Psoas muscle (tissue), 8 donors: ENCODE data around the gene PDE11A. TPM values are rescaled to one million over a fixed set of nuclear protein-coding genes. Genes with fewer than 3 reads are reported as not detected.

Experiments used
- ATAC-seq, 4 donors: fragments of 200-7000 bp; cut with Tn5 transposase; one replicate each; pipeline ENCODE4 v1.9.1; 2020; ENCODE audit warnings: moderate library complexity in 3 of 4, mild to moderate bottlenecking in 2 of 4
- DNase-seq, 2 donors: peaks; one replicate each; pipeline ENCODE4 v3.0.0-alpha.2; 2020
- H3K27ac ChIP-seq: fragments of 200-600 bp; one replicate; pipeline ENCODE4 v1.8.0; 2022
- H3K27me3 ChIP-seq, 3 donors: fragments of 200-600 bp in 1 of 3; one replicate each; pipeline versions ENCODE4 v1.6.1 to v1.8.0; 2013 to 2022; ENCODE audit warnings: low read length in 2 of 3, mild to moderate bottlenecking in 2 of 3, moderate library complexity in 1 of 3; ENCODE audit not compliant: insufficient read depth in 3 of 3
- H3K36me3 ChIP-seq, 2 donors: fragments of 200-600 bp in 1 of 2; one replicate each; pipeline versions ENCODE4 v1.6.1 to v1.8.0; 2013 to 2022; ENCODE audit warnings: low read depth in 1 of 2, mild to moderate bottlenecking in 1 of 2, moderate library complexity in 1 of 2; ENCODE audit not compliant: insufficient read depth in 1 of 2
- H3K4me1 ChIP-seq: fragments of 200-600 bp; one replicate; pipeline ENCODE4 v1.8.0; 2022
- H3K4me3 ChIP-seq: fragments of 200-600 bp; one replicate; pipeline ENCODE4 v1.8.0; 2022; ENCODE audit warnings: mild to moderate bottlenecking
- H3K9me3 ChIP-seq: fragments of 200-600 bp; one replicate; pipeline ENCODE4 v1.8.0; 2022
- CTCF ChIP-seq: fragments of 200-600 bp; IDR thresholded peaks from one replicate; pipeline ENCODE4 v1.8.0; 2022; ENCODE audit warnings: antibody characterized with exemption
- WGBS, 3 donors: extraction: QIAGEN DNeasy Blood & Tissue Kit; methylation state at CpG; one replicate each; pipeline versions ENCODE4 v1.1.6 to v1.1.7; 2013; 5-methylcytosine and 5-hydroxymethylcytosine counted together
- intact Hi-C, 2 donors: fragments of 100-400 bp; cut with DNase I; formaldehyde crosslinking; loops; one replicate each; pipeline versions ENCODE4 v1.11.0 to v1.14.2; 2022
- polyA plus RNA-seq, 3 donors: library from polyadenylated mRNA; stranded (reverse); fragments of 200-250 nt; gene quantifications; one replicate each; pipeline ENCODE4 v1.2.3, GENCODE V29; 2013
- total RNA-seq, 4 donors: library from RNA; stranded (reverse); fragmentation: NEBNext Ultra II Directional in 2 of 4; extraction: Animal tissue kit (Norgen Biotek cat#: 25700) in 2 of 4; gene quantifications; one replicate each; pipeline versions ENCODE4 v1.2.1 to v1.2.4, GENCODE V29; 2021 to 2023
- donor health status: healthy with polysubstance abuse.
- donor health status: DM: no; HTN: no; CAD: no; lungs with moderate emphysema.
- donor health status: Bipolar disorder and iron deficiency.
- donor health status: healthy.
- donor health status: DM: yes; HTN: yes; CAD: no.
- donor health status: DM: no; HTN: no; CAD: no.
- donor health status: DM: no; HTN: no; CAD: no.
- donor health status: DM: yes; HTN: yes; CAD: no.

The PDE11A gene
- total and polyA plus RNA-seq, 7 donors, result 0.35 to 39.7 (median 2.3) TPM

- H3K4me3 ChIP-seq, result no peak overlapping the region
- no peak overlapping the region for H3K27ac ChIP-seq
- TF ChIP-seq CTCF, result no peak
- intact Hi-C loops, result no loop called here
- DNase-seq, result no peak
- H3K4me1 ChIP-seq, result no peaks in the 10 kb centered on the region
- H3K9me3 ChIP-seq, result no peaks in the 10 kb centered on the region
- ATAC-seq, result no peak
- no peaks in the 10 kb centered on the region for H3K36me3 ChIP-seq
- H3K27me3 ChIP-seq, result no peaks in the 10 kb centered on the region
These were observed 3.6 kb upstream of the PDE11A start for GRCh38 chr2:178076130-178076529.

GRCh38 chr2:178075006-178075326, 2.4 kb upstream of the PDE11A start:
- no peak for TF ChIP-seq CTCF
- ATAC-seq (no peak), DNase-seq (no peak)
- Histone ChIP-seq H3K36me3 (no peaks in the 10 kb centered on the region), H3K27ac (no peak overlapping the region), H3K4me3 (no peak overlapping the region), H3K9me3 (no peaks in the 10 kb centered on the region), H3K27me3 (no peaks in the 10 kb centered on the region), H3K4me1 (no peaks in the 10 kb centered on the region)
- intact Hi-C loops, result no loop called here
- WGBS, 3 donors, result 86 to 100% (median 95%) methylated on average over 1 of the region's 1 CpG

GRCh38 chr2:178074123-178075005, 1.8 kb upstream of the PDE11A start:
- DNase-seq (no peak), ATAC-seq (no peak)
- Histone ChIP-seq H3K9me3 (no peaks in the 10 kb centered on the region), H3K4me3 (no peak overlapping the region), H3K4me1 (no peaks in the 10 kb centered on the region), H3K27ac (no peak overlapping the region), H3K36me3 (no peaks in the 10 kb centered on the region), H3K27me3 (no peaks in the 10 kb centered on the region)
- intact Hi-C loops, result no loop called here
- WGBS, 3 donors, result 89 to 93% (median 91%) methylated on average over 8 of the region's 8 CpGs
- TF ChIP-seq CTCF, result no peak

GRCh38 chr2:178072000-178072382, 586 bp downstream of the PDE11A start:
- H3K9me3 ChIP-seq, result no peaks in the 10 kb centered on the region
- TF ChIP-seq CTCF, result no peak
- no peaks in the 10 kb centered on the region for H3K27me3 ChIP-seq
- ATAC-seq (peak in 1 of 4 donors; percentile 2), DNase-seq (no peak)
- H3K4me3 ChIP-seq, result peak overlapping the region; percentile 65
- H3K27ac ChIP-seq, result no peak overlapping the region
- H3K36me3 ChIP-seq, result no peaks in the 10 kb centered on the region
- intact Hi-C loops, result no loop called here
- 76 to 80% (median 78%) methylated on average over 11 of the region's 11 CpGs for whole genome bisulfite sequencing, 3 donors
- H3K4me1 ChIP-seq, result no peaks in the 10 kb centered on the region

GRCh38 chr2:178070824-178071223, 1.8 kb downstream of the PDE11A start:
- TF ChIP-seq CTCF, result no peak
- Histone ChIP-seq H3K27me3 (no peaks in the 10 kb centered on the region), H3K36me3 (no peaks in the 10 kb centered on the region), H3K9me3 (no peaks in the 10 kb centered on the region), H3K4me1 (no peaks in the 10 kb centered on the region), H3K4me3 (no peak overlapping the region), H3K27ac (no peak overlapping the region)
- intact Hi-C loops, result no loop called here
- DNase-seq, result no peak
- 73 to 75% (median 73%) methylated on average over 2 of the region's 2 CpGs for WGBS, 3 donors
- ATAC-seq, result no peak
